Daoy (cell line): Measurements from ENCODE around the gene ADGRL1. TPM values are rescaled to one million over a fixed set of nuclear protein-coding genes. Genes with fewer than 3 reads are reported as not detected.
"Not testable (repeated sequence)": the region's sequence is repeated elsewhere in the genome, so short reads cannot be mapped to it uniquely, and the experiment has no call there.

Experiments
- DNase-seq: peaks from one replicate; pipeline ENCODE4 v3.0.0-alpha.2; 2015; ENCODE audit warnings: low read depth
- total RNA-seq: library from RNA; depleted of rRNA; stranded (reverse); fragments of >200 nt; shearing (Covaris generic); gene quantifications from 2 replicates; pipeline ENCODE4 v1.2.3, GENCODE V29; 2014

ADGRL1 gene
- total RNA-seq, 1 experiment from 2014 or later, result 2.3 TPM

GRCh38 chr19:14189415-14189814, 16.6 kb downstream of the ADGRL1 start:
- no peak for DNase-seq

- not testable (repeated sequence) for DNase-seq
These were observed 17.9 kb downstream of the ADGRL1 start for GRCh38 chr19:14188086-14188485.

GRCh38 chr19:14187561-14187960, 18.4 kb downstream of the ADGRL1 start:
- no peak for DNase-seq

DNA sequence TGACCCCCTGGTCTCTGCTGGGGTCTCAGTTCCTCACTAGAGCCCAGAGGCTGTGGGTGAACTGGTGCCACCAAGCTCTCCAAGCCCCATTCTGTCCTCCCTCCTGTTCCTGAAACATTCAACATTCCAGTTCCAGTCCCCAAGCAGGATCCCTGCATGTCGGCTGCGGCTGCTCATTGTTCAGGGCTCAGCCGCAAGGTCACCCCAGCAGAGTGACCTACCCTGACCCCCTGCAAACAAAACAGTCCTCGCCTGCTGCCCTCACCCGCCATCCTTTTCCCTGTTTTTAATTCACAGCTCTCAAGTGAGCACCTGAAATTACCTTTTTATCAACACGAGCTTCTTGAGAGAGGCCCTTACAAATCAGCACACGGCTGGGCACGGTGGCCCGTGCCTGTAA, 19.3 kb downstream of the ADGRL1 start:
- not testable (repeated sequence) for DNase-seq

GRCh38 chr19:14185691-14186090, 20.3 kb downstream of the ADGRL1 start:
- DNase-seq, result not testable (repeated sequence)

GRCh38 chr19:14185158-14185557, 20.8 kb downstream of the ADGRL1 start:
- DNase-seq, result no peak

DNA sequence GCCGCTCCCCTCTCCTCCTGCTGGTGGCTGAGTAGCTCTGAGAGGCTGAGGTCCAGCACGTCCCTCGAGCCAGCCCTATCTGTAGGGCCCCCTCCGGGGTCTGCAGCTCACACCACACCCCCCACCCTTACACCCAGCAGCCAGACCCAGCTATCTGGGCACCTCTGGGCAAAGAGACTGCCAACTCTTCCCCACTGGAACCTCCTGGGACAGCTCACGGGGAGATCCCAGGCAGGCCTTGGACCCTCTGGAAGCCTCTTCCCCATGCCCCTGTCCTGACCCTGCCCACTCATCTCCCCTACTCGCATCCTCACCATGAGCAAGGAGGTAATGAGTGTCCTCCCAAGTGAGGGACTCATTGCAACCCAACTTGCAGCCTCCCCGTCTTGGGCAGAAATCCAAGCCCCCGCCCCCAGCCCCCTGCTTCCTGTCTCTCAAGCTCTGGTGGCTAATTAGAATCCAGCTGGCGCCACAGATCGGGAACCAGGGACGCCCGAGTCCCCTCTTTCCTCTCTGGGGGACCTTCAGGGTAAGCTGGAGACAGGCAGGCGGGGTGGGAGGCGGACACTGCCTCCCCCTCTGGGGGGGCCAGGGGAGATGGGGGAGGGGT, 22.1 kb downstream of the ADGRL1 start:
- DNase-seq, result no peak

DNA sequence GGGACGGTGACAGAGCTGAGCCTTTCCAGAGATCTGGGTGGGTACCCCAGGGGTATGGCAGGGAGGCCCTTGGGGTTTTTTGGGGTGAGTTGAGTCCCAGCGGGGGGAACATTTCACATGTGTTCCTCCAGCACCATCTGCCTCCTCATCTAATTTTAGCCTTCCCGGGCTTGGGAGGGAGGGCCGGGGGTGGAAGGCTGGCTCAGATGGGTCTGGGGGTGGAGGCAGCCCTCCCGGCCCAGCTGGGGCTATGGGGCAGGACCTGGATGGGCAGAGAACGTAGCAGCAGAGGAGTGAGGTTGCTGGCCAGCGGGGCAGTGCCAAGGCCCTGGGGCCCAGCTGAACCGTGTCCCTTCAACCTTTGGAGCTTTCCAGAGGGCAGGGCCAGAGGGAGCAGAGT, 23.5 kb downstream of the ADGRL1 start:
- no peak for DNase-seq

- no peak for DNase-seq
These were observed 24.1 kb downstream of the ADGRL1 start for GRCh38 chr19:14181906-14182305.

DNA sequence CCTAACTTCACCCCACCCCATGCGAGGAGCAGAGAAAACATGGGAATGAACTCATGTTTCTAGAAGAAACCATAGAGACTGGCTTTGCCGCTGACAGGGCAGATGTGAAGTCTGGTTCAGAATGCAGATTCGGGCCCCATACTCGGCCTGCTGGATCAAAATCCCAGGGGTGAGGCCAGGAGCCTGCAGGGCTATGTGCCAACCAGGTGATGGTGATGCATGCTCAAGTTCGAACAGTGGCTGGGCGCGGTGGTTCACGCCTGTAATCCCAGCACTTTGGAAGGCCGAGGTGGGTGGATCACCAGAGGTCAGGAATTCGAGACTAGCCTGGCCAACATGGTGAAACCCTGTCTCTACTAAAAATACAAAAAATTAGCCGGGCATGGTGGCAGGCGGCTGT, 24.8 kb downstream of the ADGRL1 start:
- DNase-seq, result not testable (repeated sequence)

- DNase-seq, result no peak
These were observed 28.4 kb downstream of the ADGRL1 start for GRCh38 chr19:14177496-14178074.

- no peak for DNase-seq
These were observed 30.6 kb downstream of the ADGRL1 start for GRCh38 chr19:14175351-14175792.

DNA sequence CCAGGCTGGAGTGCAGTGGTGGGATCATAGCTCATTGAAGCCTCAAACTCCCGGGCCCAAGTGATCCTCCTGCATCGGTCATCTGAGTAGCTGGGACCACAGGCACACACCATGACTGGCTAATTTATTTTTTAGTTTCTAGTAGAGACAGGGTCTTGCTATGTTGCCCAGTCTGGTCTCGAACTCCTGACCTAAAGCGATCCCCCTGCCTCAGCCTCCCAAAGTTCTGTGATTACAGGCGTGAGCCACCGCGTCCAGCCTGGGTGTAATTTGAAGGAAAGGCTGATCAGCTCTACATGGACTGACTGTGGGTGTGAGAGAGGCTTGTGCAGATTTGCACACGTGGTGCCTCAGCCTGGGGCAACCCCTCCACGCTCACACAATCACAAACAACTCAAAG, 31.1 kb downstream of the ADGRL1 start:
- DNase-seq, result no peak

GRCh38 chr19:14168993-14169392, 37.0 kb downstream of the ADGRL1 start:
- no peak for DNase-seq

- no peak for DNase-seq
These were observed 37.6 kb downstream of the ADGRL1 start for GRCh38 chr19:14168259-14168972.

GRCh38 chr19:14167576-14168138, 38.3 kb downstream of the ADGRL1 start:
- DNase-seq, result no peak

- DNase-seq, result no peak
These were observed 38.9 kb downstream of the ADGRL1 start for GRCh38 chr19:14166999-14167575.

DNA sequence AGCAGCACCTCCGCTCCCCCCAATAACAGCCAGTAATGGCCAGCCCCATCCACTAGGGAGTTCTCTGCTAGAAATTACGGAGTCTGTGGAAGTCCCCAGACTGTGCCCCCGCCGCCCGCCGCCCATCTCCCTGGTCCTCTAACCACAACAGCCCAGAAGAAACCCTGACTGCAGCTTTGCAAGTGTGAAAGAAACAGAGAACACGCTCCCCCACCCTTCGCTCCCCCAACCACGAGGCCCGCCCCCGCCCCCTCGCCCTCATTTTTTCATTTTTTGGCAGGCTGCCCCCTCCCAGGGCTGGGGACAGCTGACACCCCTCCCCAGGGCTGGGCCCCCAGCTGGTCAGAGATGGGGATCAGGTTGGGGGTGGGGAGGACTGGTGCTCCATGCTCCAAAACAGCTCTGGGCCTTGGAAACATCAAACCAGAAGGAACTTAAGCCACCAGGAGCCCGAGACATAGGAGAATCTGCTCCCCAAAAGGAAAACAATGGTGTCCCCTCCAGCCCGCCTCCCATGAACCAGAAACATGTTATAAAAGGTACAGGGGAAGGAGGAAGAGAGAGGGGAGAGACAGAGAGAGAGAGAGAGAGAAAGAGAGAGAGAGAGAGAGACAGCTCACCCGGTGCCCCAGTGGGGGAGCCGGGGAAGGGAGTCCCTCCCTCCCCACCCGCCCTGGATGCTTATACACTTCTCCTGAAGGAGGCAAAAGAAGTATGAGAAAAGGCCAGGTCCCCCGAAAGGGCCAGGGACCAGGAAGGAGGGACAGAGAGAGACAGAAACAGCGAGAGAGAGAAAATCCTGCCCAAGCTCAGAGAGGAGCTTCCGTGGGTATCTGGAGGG, 39.8 kb downstream of the ADGRL1 start:
- no peak for DNase-seq

DNA sequence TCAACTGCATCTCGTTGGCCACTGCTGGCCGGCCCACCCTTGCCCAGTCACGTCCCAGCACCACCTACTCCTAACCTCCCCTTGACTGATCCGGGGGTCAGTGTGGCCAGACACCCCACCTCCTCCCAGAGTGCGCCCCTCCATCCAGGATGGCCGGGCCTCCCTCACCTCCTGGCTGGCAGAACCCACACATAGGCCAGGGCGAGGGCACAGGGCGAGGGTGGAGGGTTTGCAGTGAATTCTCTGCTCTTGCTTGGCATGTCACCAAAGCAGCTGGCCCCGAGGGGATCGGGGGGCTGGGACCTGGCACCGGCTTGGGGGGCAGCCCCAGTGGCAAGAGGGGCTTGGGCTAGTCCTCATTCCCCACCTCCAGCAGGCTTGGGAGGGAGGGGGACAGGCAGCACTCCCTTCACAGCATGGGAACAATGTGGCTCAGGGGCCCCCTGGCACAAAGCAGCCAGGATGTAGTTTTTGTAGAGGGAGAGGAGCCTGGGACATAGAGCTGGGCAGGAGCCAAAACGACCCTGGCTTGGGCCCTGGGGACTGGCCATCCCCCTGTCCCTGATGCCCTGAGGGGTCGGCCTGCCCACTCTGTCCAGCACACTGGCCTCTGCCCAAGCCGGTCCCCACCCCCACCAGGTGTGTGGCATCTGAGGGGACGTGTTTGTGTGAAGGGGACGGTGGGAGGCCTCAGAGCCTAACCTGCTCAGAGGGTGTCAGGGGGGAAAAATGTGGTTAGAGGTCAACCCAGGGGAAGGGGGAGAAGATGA, 41.1 kb downstream of the ADGRL1 start:
- no peak for DNase-seq

DNA sequence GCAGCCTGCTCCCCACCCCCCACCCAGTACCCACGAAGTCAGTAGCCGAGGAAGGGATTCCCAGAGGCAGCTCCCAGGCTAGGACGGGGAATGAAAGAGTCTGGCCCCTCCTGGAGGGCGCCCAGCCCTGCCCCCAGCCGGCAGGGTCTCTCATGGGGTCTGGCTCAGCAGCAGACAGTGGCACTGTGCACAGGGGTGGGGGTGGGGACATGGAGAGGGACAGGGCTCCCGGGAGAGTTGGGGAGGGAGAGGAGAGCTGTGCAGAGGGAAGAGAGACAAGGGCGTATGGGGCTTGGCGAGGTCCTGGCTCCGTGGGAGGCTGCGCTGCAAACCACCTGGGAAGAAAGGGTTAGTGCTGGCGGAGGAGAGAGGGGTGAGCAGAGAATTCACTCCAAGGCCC, 41.9 kb downstream of the ADGRL1 start:
- no peak for DNase-seq

GRCh38 chr19:14162871-14163297, 43.1 kb downstream of the ADGRL1 start:
- no peak for DNase-seq
